H1 (cell line): ENCODE results near the gene CTBP2. TPM values are rescaled to one million over a fixed set of nuclear protein-coding genes. Genes with fewer than 3 reads are reported as not detected.

Experiments used
- CTCF ChIA-PET: fragments of 300-600 bp; sonication (Branson Sonifier 250); formaldehyde crosslinking; loops from one replicate; lab custom pipeline; 2021; ENCODE audit not compliant: partially characterized antibody; lab: Charles Lee
- POLR2A ChIA-PET: fragments of 300-600 bp; sonication (Branson Sonifier 250); formaldehyde crosslinking; loops from one replicate; lab custom pipeline; 2021; ENCODE audit warnings: inconsistent platforms; ENCODE audit not compliant: partially characterized antibody; lab: Charles Lee
- DNase-seq, 2 experiments: peaks; one replicate each; pipeline versions ENCODE4 v3.0.0 to v3.0.0-alpha.2; 2010 to 2022; ENCODE audit warnings: low spot score in 2 of 2, low read depth in 1 of 2, mixed read lengths in 1 of 2
- FAIRE-seq: peaks from 2 replicates; lab custom pipeline; 2011; peaks lifted over from hg19 to GRCh38; lab: Jason Lieb, UNC
- H2AFZ ChIP-seq: 2 replicates; pipeline ENCODE4 v1.8.1; 2012; ENCODE audit warnings: low read length, inconsistent platforms
- H2AK5ac ChIP-seq: 2 replicates; pipeline ENCODE4 v1.6.1; 2013; ENCODE audit warnings: low read depth, low read length
- H2BK120ac ChIP-seq: replicated peaks from 2 replicates; pipeline ENCODE3; 2013; ENCODE audit warnings: low read depth, low read length, inconsistent platforms
- H2BK12ac ChIP-seq: 2 replicates; pipeline ENCODE4 v1.6.1; 2013; ENCODE audit warnings: low read depth, low read length
- H2BK15ac ChIP-seq: 2 replicates; pipeline ENCODE4 v1.6.1; 2013; ENCODE audit warnings: low read length
- H2BK20ac ChIP-seq: 2 replicates; pipeline ENCODE4 v1.6.1; 2013; ENCODE audit warnings: low read length
- H2BK5ac ChIP-seq: 2 replicates; pipeline ENCODE4 v1.6.1; 2013; ENCODE audit warnings: low read depth, low read length
- H3K14ac ChIP-seq: 2 replicates; pipeline ENCODE4 v1.6.1; 2013; ENCODE audit warnings: inconsistent platforms; ENCODE audit not compliant: insufficient read length
- H3K18ac ChIP-seq: 2 replicates; pipeline ENCODE4 v1.6.1; 2013; ENCODE audit warnings: low read length; ENCODE audit errors: extremely low read depth
- H3K23ac ChIP-seq: 2 replicates; pipeline ENCODE4 v1.6.1; 2013; ENCODE audit warnings: inconsistent platforms; ENCODE audit not compliant: insufficient read length
- H3K23me2 ChIP-seq: 2 replicates; pipeline ENCODE4 v1.6.1; 2013; ENCODE audit warnings: low read depth, low read length
- H3K27ac ChIP-seq: 2 replicates; pipeline ENCODE4 v1.6.1; 2011; ENCODE audit warnings: low read depth, low read length, inconsistent platforms
- H3K27me3 ChIP-seq, 4 experiments: replicated peaks in 1 of 4; 1 replicate in 1 of 4; 2 replicates in 3 of 4; pipeline versions ENCODE4 v1.6.1 to v1.8.1; 2011 to 2013; ENCODE audit warnings: low read length in 3 of 4, mild to moderate bottlenecking in 3 of 4, inconsistent platforms in 2 of 4, mixed read lengths in 2 of 4, moderate library complexity in 1 of 4; ENCODE audit not compliant: control insufficient read depth in 3 of 4, insufficient read depth in 3 of 4; ENCODE audit errors: extremely low read depth in 1 of 4
- H3K36me3 ChIP-seq, 4 experiments: 2 replicates each; pipeline versions ENCODE4 v1.6.1 to v1.8.1; 2011 to 2013; ENCODE audit warnings: mild to moderate bottlenecking in 4 of 4, low read length in 3 of 4, moderate library complexity in 2 of 4, control low read depth in 1 of 4, inconsistent platforms in 1 of 4; ENCODE audit not compliant: insufficient read depth in 4 of 4, control insufficient read depth in 2 of 4
- H3K4ac ChIP-seq: replicated peaks from 2 replicates; pipeline ENCODE3; 2013; ENCODE audit warnings: low read length, low read depth, mixed read lengths, inconsistent platforms; ENCODE audit not compliant: insufficient read length
- H3K4me1 ChIP-seq, 4 experiments: replicated peaks in 1 of 4; 1 replicate in 1 of 4; 2 replicates in 3 of 4; pipeline versions ENCODE4 v1.6.1 to v1.8.1; 2011 to 2013; ENCODE audit warnings: low read length in 3 of 4, inconsistent platforms in 2 of 4, mixed read lengths in 1 of 4; ENCODE audit not compliant: insufficient read depth in 4 of 4, control insufficient read depth in 3 of 4
- H3K4me2 ChIP-seq, 2 experiments: 2 replicates each; pipeline versions ENCODE4 v1.6.1 to v1.8.1; 2011 to 2013; ENCODE audit warnings: low read depth in 2 of 2, low read length in 2 of 2, control low read depth in 1 of 2, inconsistent platforms in 1 of 2, mild to moderate bottlenecking in 1 of 2; ENCODE audit not compliant: insufficient read depth in 1 of 2
- H3K4me3 ChIP-seq, 4 experiments: fragments of 200-600, 300-600 bp in 1 of 4; sonication (generic), shearing (Covaris generic), sonication (Bioruptor Twin) in 1 of 4; 2 replicates each; pipeline versions ENCODE4 v1.5.1 to v1.8.1; 2011 to 2016; ENCODE audit warnings: low read length in 4 of 4, low read depth in 3 of 4, control low read depth in 2 of 4, inconsistent platforms in 2 of 4, mild to moderate bottlenecking in 2 of 4, mixed read lengths in 1 of 4, moderate library complexity in 1 of 4; ENCODE audit not compliant: insufficient read depth in 2 of 4; ENCODE audit errors: extremely low read depth in 1 of 4
- H3K56ac ChIP-seq: replicated peaks from 2 replicates; pipeline ENCODE3; 2013; ENCODE audit warnings: low read depth, mild to moderate bottlenecking, mixed read lengths, low read length, inconsistent platforms; ENCODE audit not compliant: insufficient read length
- H3K79me1 ChIP-seq: 2 replicates; pipeline ENCODE4 v1.6.1; 2013; ENCODE audit warnings: low read depth, low read length, control low read depth
- H3K79me2 ChIP-seq, 2 experiments: 2 replicates each; pipeline versions ENCODE4 v1.6.1 to v1.8.1; 2012 to 2013; ENCODE audit warnings: low read length in 2 of 2, mild to moderate bottlenecking in 2 of 2, inconsistent platforms in 1 of 2; ENCODE audit not compliant: insufficient read depth in 2 of 2, control insufficient read depth in 1 of 2
- H3K9ac ChIP-seq, 4 experiments: replicated peaks in 1 of 4; 1 replicate in 1 of 4; 2 replicates in 3 of 4; pipeline versions ENCODE4 v1.6.1 to v1.8.1; 2011 to 2013; ENCODE audit warnings: low read depth in 3 of 4, low read length in 3 of 4, control low read depth in 2 of 4, mild to moderate bottlenecking in 2 of 4, moderate library complexity in 2 of 4, inconsistent platforms in 1 of 4; ENCODE audit errors: extremely low read depth in 1 of 4
- H3K9me3 ChIP-seq, 2 experiments: 2 replicates each; pipeline versions ENCODE4 v1.6.1 to v1.8.1; 2012 to 2013; ENCODE audit warnings: mild to moderate bottlenecking in 2 of 2, moderate library complexity in 2 of 2, control low read depth in 1 of 2, inconsistent platforms in 1 of 2, low read depth in 1 of 2, low read length in 1 of 2, mixed read lengths in 1 of 2; ENCODE audit not compliant: insufficient read depth in 2 of 2
- H4K20me1 ChIP-seq, 2 experiments: replicated peaks in 1 of 2; 2 replicates each; pipeline versions ENCODE3 to v1.8.1; 2011 to 2013; ENCODE audit warnings: inconsistent platforms in 2 of 2, low read length in 2 of 2, mild to moderate bottlenecking in 1 of 2; ENCODE audit not compliant: insufficient read depth in 2 of 2, control insufficient read depth in 1 of 2
- H4K5ac ChIP-seq: 2 replicates; pipeline ENCODE4 v1.6.1; 2013; ENCODE audit warnings: low read length, low read depth, mixed read lengths, inconsistent platforms; ENCODE audit not compliant: insufficient read length
- H4K8ac ChIP-seq: 2 replicates; pipeline ENCODE4 v1.8.0; 2013; ENCODE audit warnings: mild to moderate bottlenecking, moderate library complexity, low read length, inconsistent platforms; ENCODE audit not compliant: insufficient read depth; ENCODE audit errors: extremely low read depth
- H4K91ac ChIP-seq: replicated peaks from 2 replicates; pipeline ENCODE3; 2013; ENCODE audit warnings: low read length, mixed read lengths, inconsistent platforms; ENCODE audit not compliant: insufficient read length
- EP300 ChIP-seq, 2 experiments: IDR thresholded peaks; 1 replicate in 1 of 2; 2 replicates in 1 of 2; pipeline ENCODE4 v1.6.1; 2011 to 2012; ENCODE audit warnings: low read depth in 2 of 2, low read length in 2 of 2, mild to moderate bottlenecking in 2 of 2, borderline replicate concordance in 1 of 2, inconsistent platforms in 1 of 2, moderate library complexity in 1 of 2
- KDM4A ChIP-seq: IDR thresholded peaks from one replicate; pipeline ENCODE4 v1.7.1; 2012; ENCODE audit warnings: low read depth, mild to moderate bottlenecking, moderate library complexity, low read length, inconsistent platforms; ENCODE audit not compliant: severe bottlenecking
- POLR2A ChIP-seq, 2 experiments: IDR thresholded peaks; 1 replicate in 1 of 2; 2 replicates in 1 of 2; pipeline ENCODE4 v1.6.1; 2011; ENCODE audit warnings: low read depth in 2 of 2, low read length in 2 of 2, mild to moderate bottlenecking in 2 of 2; ENCODE audit errors: control extremely low read depth in 1 of 2
- TAF1 ChIP-seq: IDR thresholded peaks from 2 replicates; pipeline ENCODE4 v1.6.1; 2011; ENCODE audit warnings: mild to moderate bottlenecking, low read depth, low read length
- WGBS, 2 experiments: shearing (Covaris generic) in 1 of 2; methylation state at CpG; one replicate each; pipeline versions ENCODE4 v1.1.6 to v1.1.7; 2013 to 2015; ENCODE audit warnings: low lambda C conversion rate in 2 of 2, mixed read lengths in 2 of 2, inconsistent platforms in 1 of 2, low coverage in 1 of 2, missing lambda C conversion rate in 1 of 2; ENCODE audit not compliant: insufficient replicate concordance in 2 of 2, insufficient coverage in 1 of 2, insufficient read length in 1 of 2; ENCODE audit errors: extremely low coverage in 1 of 2, missing lambda C conversion rate in 1 of 2; 5-methylcytosine and 5-hydroxymethylcytosine counted together
- polyA plus RNA-seq, 7 experiments: library from polyadenylated mRNA; depleted of rRNA in 3 of 7; stranded (reverse) in 5 of 7; unstranded in 2 of 7; fragments of >200 nt in 5 of 7; fragments of 200-250 nt in 2 of 7; gene quantifications; 1 replicate in 5 of 7; 2 replicates in 1 of 7; 4 replicates in 1 of 7; pipeline versions ENCODE4 v1.2.1 to v1.2.3, GENCODE V29; 2011 to 2013; ENCODE audit warnings: missing spikeins in 2 of 7, mixed read lengths in 2 of 7
- total RNA-seq: library from RNA; stranded (reverse); fragmentation: NEBNext Ultra II Directional; extraction: Animal tissue kit (Norgen Biotek cat#: 25700); gene quantifications from 2 replicates; pipeline ENCODE4 v1.2.1, GENCODE V29; 2021

CTBP2 gene
- total and polyA plus RNA-seq, 2 of the 8 experiments (the other 6 are each of a cell fraction or from before 2014, with no cell fraction given) = 208 to 221 TPM

- peak overlapping the region; percentile 57 for H2BK5ac ChIP-seq
- no peak overlapping the region for H3K18ac ChIP-seq
- H3K23me2 ChIP-seq = no peaks in the 10 kb centered on the region
- H2AFZ ChIP-seq = no peak overlapping the region
- WGBS, 2 experiments = 92% methylated on average over 18 of the region's 18 CpGs; no CpG with 5 or more reads in 1 of the 2 experiments
- H3K36me3 ChIP-seq = peaks cover 0 to 32% (median 1%) of the 10 kb centered on the region in 4 experiments; a peak in 4 of 8 replicates
- H3K79me1 ChIP-seq = peaks cover 39% of the 10 kb centered on the region
- no peak overlapping the region for H3K4me3 ChIP-seq
- no peak overlapping the region for H3K4me2 ChIP-seq
- H4K91ac ChIP-seq = no peak overlapping the region
- peaks cover 13 to 39% (median 23%) of the 10 kb centered on the region in 4 experiments for H3K4me1 ChIP-seq
- no peak overlapping the region for H3K14ac ChIP-seq
- H2BK120ac ChIP-seq = no peak overlapping the region
- H2BK12ac ChIP-seq = no peak overlapping the region
- H4K20me1 ChIP-seq = peaks cover 75 to 84% of the 10 kb centered on the region in 2 experiments
- no peak overlapping the region; the same call in 1 of the 2 replicates for H4K8ac ChIP-seq
- FAIRE-seq (no peak), DNase-seq (no peak)
- H3K9ac ChIP-seq = no peak overlapping the region; a peak in 1 of 7 replicates
- no peak overlapping the region for H3K56ac ChIP-seq
- H2BK20ac ChIP-seq = no peak overlapping the region
- POLR2A ChIA-PET = interaction anchor here (0.9 to 1.6 kb wide), 4 partner anchors 20 to 32 kb away, joined by 3 to 4 read pairs (median 4); no protein-coding TSS in a partner anchor
- no peaks in the 10 kb centered on the region for H3K9me3 ChIP-seq
- CTCF ChIA-PET = interaction anchor here (0.8 to 1.1 kb wide), 2 partner anchors 13 to 44 kb away, joined by 3 read pairs; no protein-coding TSS in a partner anchor
- no peak overlapping the region for H4K5ac ChIP-seq
- H2BK15ac ChIP-seq = no peak overlapping the region
- no peak overlapping the region for H3K4ac ChIP-seq
- no peak overlapping the region for H2AK5ac ChIP-seq
- no peaks in the 10 kb centered on the region for H3K27me3 ChIP-seq
- no peak overlapping the region for H3K27ac ChIP-seq
- no peak overlapping the region for H3K23ac ChIP-seq
- peaks cover 81 to 100% of the 10 kb centered on the region in 2 experiments for H3K79me2 ChIP-seq
- TF ChIP-seq KDM4A (no peak), TAF1 (no peak), EP300 (IDR thresholded peaks at IDR 0.05; ENCODE audit: borderline replicate concordance in 1 of 2, low read depth in 2 of 2, low read length in 2 of 2) (no peak), POLR2A (IDR thresholded peaks at IDR 0.05; ENCODE audit: control extremely low read depth in 1 of 2, low read depth in 2 of 2, low read length in 2 of 2) (no peak)
These were observed 43.6 kb downstream of the CTBP2 start for GRCh38 chr10:125116652-125117310.
